Omental fat pad (tissue), 4 donors: Measurements from ENCODE around the gene FHOD3. TPM values are rescaled to one million over a fixed set of nuclear protein-coding genes. Genes with fewer than 3 reads are reported as not detected.
"Not testable (repeated sequence)": the region's sequence is repeated elsewhere in the genome, so short reads cannot be mapped to it uniquely, and the experiment has no call there.

ENCODE experiments used
- ATAC-seq: fragments of 150-250 bp; one replicate; pipeline ENCODE4 v1.9.1; 2016; ENCODE audit warnings: mild to moderate bottlenecking, moderate library complexity; ENCODE audit not compliant: low FRiP score
- DNase-seq: peaks from one replicate; pipeline ENCODE4 v3.0.0-alpha.2; 2019; ENCODE audit warnings: low spot score
- total RNA-seq, 4 donors: library from RNA; depleted of rRNA; stranded (reverse); fragments of >200 nt; gene quantifications; one replicate each; pipeline ENCODE4 v1.1.0, GENCODE V29; 2016
- TF ChIP-seq, protein P1 (sequence below), 3 donors: fragments of 450-650 bp; IDR thresholded peaks; one replicate each; pipeline ENCODE4 v1.5.1; 2016 to 2017; ENCODE audit warnings: antibody characterized with exemption in 3 of 3, mild to moderate bottlenecking in 3 of 3, moderate library complexity in 2 of 3

The FHOD3 gene
- total RNA-seq, 4 donors from 2014 or later: 0.96 to 3.8 (median 2.3) TPM

DNA sequence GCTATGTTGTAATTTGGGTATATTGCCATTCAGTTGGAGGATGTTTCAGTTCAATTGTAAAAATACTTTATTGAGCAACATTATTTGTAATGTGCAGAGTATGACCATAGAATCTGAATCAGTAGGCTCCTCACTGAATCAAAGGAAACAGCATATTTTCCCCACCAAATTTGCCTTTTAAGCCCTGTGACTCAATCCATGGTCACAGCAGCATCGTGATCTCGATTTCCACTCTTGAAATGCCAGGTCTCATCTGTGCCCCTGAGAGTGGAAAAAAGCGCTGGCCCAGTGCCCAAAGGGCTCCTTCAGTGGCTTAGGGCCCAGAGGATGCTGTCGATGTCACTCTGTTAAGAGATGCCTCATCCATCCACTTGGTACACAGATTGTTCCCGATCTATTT lies 57.5 kb downstream of the FHOD3 start:
- ATAC-seq (no peak), DNase-seq (no peak)
- TF ChIP-seq, protein P1, sequence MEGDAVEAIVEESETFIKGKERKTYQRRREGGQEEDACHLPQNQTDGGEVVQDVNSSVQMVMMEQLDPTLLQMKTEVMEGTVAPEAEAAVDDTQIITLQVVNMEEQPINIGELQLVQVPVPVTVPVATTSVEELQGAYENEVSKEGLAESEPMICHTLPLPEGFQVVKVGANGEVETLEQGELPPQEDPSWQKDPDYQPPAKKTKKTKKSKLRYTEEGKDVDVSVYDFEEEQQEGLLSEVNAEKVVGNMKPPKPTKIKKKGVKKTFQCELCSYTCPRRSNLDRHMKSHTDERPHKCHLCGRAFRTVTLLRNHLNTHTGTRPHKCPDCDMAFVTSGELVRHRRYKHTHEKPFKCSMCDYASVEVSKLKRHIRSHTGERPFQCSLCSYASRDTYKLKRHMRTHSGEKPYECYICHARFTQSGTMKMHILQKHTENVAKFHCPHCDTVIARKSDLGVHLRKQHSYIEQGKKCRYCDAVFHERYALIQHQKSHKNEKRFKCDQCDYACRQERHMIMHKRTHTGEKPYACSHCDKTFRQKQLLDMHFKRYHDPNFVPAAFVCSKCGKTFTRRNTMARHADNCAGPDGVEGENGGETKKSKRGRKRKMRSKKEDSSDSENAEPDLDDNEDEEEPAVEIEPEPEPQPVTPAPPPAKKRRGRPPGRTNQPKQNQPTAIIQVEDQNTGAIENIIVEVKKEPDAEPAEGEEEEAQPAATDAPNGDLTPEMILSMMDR (IDR thresholded peaks at IDR 0.05): no peak

DNA sequence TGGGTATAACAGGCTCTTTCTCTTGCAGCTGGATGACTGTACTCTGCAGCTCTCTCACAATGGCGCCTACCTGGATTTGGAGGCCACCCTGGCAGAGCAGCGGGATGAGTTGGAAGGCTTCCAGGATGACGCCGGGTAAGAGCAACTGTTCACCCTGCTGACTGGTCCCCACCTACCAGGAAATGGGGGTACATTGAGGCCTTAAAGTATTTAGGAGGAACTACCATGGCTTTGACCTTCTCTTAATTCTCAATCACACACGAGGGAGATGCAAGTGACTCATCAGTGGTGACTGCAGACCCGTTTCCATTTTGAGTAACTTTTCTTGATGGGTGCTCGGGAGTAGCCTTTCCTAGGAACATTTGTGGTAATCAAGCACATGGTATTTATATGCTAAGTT lies 58.0 kb downstream of the FHOD3 start:
- DNase-seq (no peak), ATAC-seq (no peak)
- TF ChIP-seq, protein P1 (IDR thresholded peaks at IDR 0.05): no peak

DNA sequence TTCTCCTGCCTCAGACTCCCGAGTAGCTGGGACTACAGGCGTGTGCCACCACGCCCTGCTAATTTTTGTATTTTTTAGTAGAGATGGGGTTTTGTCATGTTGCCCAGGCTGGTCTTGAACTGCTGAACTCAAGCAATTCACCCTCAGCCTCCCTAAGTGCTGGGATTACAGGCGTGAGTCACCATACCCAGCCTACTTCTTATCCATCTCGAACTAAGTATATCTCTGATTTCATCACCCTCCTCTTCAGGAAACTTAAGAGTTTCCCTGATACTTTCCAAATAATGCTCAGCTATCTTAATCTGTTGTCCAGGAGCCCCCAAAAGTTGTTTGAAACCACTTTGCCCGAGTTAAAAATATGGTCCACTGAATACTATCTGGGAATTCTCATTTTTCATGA lies 59.2 kb downstream of the FHOD3 start:
- not testable (repeated sequence) for DNase-seq, ATAC-seq

DNA sequence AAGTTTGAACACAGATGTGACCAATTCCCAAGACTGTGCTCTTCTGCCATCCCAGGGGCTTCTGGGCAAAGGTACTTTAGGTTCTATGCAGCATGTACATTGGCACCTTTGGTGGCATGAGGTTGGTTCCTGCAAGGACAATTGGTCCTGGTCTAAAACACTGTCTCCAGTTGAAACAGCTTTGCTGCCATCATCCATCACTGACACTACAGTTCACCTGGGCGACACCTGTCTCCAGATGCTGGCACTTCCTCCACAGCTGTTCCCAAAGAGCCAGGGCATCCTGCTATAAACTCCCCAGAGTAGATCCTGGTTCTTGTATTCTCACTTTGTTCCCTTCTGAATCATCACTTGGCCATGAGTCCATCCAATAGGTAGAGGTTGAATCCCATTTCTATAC lies 60.6 kb downstream of the FHOD3 start:
- TF ChIP-seq, protein P1 (IDR thresholded peaks at IDR 0.05): no peak
- no peak for ATAC-seq
- DNase-seq: no peak

DNA sequence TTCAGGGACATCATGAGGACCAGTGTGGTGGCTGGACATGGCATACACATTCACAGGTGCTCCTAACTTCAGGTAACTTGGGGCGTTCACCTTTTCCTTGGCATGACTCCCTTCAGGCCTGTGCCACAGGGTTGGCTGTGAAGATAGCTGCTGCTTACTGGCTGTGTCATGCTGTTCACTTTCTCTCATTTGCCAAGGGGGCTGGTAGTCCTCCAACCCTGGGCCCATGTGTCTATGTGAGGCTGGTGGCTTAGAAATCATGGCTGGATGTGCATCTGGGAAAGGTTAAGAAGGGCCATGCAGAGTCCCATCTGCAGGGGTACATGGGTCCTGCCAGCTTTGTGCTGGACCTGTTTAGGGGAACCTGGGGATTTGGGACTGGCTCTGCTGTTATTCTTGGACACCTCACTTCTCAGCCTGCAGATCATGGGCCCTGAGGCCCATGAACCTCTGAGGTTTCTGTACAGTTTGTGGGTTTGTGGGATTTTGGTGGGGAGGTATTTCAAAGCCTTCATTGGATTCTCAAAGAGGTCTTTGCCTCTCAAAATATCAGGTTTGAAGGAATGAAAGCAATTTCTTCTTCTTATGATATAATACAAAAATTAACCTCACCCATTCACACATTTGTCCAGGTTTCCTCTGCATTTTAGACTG lies 62.9 kb downstream of the FHOD3 start:
- no peak for DNase-seq
- TF ChIP-seq, protein P1 (IDR thresholded peaks at IDR 0.05): no peak
- no peak for ATAC-seq

DNA sequence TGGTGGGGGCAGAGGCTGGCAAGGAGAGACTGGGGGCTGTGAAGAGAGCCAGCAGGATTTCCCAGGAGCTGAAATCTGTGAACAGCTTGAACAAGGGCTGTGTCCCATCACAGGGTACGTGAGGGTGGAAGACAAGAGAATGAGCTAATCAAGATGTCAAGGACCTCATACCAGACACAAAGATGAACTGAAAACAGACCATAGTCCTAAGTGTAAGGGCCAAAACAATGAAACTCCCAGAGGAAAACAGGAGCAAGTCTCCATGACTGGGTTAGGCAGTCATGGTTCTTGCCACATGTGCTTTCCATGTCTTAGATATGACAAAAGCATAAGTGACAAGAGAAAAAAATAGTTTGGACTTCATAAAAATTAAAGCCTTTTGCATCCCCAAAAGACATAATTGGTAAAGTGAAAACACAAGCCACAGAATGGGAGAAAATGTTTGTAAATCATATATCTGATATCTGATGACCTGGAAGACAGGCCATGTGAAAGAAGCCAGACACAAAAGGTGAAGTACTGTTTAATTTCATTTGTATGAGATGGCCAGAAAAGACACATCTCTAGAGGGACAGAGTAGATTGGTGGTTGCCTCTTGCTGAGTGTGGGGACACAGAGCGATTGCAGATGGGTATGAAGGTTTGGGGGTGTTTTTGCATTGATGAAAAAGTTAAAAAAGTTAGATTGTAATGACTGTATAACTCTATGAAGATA lies 67.6 kb downstream of the FHOD3 start:
- TF ChIP-seq, protein P1 (IDR thresholded peaks at IDR 0.05): no peak
- no peak for DNase-seq
- ATAC-seq: no peak

DNA sequence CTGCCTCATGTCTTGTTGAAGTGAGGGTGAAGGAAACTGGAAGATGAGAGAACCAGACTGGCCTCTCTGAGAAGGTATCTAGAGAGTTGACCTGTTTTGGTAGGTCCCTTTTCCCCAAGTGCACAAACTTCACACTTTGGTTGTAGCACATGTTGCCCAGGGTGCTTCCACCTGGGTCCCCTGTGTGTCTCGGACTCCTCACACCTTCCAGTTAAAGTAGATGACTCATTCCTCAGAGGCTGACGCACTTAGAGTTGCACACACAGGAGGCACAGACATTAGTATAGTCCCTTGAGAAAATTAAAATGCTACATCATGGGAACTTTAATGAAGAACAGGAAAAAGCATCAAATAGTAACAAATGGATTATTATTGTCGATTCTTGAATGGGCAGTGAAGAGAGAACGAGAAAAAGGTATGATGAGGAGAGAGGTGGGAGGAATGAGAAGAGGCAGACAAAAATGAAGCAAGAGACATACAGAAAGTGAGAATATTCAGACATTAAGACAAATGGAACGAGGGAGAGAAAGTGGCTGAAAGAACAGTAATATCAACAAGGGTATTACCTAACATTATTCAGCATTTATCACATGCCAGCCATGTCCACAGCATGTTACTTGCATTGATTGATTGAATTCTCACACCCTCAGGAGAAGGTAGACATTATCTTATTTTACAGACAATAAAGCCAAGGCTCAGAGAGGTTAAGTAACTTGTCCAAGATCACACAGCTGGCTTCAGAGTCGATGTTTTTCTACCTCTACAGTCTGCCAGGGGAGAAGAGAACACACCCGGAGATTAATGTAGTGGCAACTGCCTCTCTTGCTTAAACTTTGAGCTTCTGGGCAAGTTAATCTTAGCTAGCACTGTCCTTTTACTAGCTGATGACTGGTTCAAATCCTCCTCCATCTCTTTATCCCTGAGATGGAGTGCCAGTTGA lies 68.6 kb downstream of the FHOD3 start:
- ATAC-seq (no peak), DNase-seq (no peak)

More for the DNA sequence above, 68.6 kb downstream of the FHOD3 start:
- TF ChIP-seq, protein P1 (IDR thresholded peaks at IDR 0.05): no peak
